SK-N-MC (cell line): ENCODE measurements around the gene IFNA4.

ENCODE experiments used
- DNase-seq: peaks from one replicate; pipeline ENCODE4 v3.0.0-alpha.2; 2011; ENCODE audit warnings: low read depth, low spot score
- H3K27ac ChIP-seq: fragments of 200-600 bp; sonication (generic); 2 replicates; pipeline ENCODE4 v1.5.1; 2016; ENCODE audit warnings: mixed run types
- H3K36me3 ChIP-seq: fragments of 200-600 bp; sonication (generic); 2 replicates; pipeline ENCODE4 v1.6.1; 2017; ENCODE audit warnings: antibody characterized with exemption, low read length, mixed read lengths; ENCODE audit not compliant: insufficient read depth
- H3K4me3 ChIP-seq: fragments of 200-600 bp; sonication (generic); 2 replicates; pipeline ENCODE4 v1.5.1; 2016
- H3K9ac ChIP-seq: fragments of 200-600 bp; sonication (generic); 2 replicates; pipeline ENCODE4 v1.8.0; 2017; ENCODE audit warnings: mixed run types, mixed read lengths; ENCODE audit not compliant: insufficient read length
- H3K9me3 ChIP-seq: fragments of 200-600 bp; sonication (generic); 2 replicates; pipeline ENCODE4 v1.6.1; 2017; ENCODE audit warnings: low read depth, mild to moderate bottlenecking, antibody characterized with exemption, low read length, moderate library complexity, mixed read lengths
- EZH2 ChIP-seq: fragments of 200-600 bp; sonication (generic); IDR thresholded peaks from one replicate; pipeline ENCODE4 v1.6.1; 2017; ENCODE audit warnings: antibody characterized with exemption
- FOXP2 ChIP-seq: optimal IDR thresholded peaks from 2 replicates; pipeline ENCODE3; 2011; ENCODE audit warnings: mild to moderate bottlenecking, moderate library complexity; ENCODE audit not compliant: insufficient read depth; ENCODE audit errors: extremely low read length, control extremely low read depth
- POLR2AphosphoS5 ChIP-seq: IDR thresholded peaks from 2 replicates; pipeline ENCODE4 v1.6.1; 2012; ENCODE audit warnings: mild to moderate bottlenecking, low read depth, low read length, borderline replicate concordance

Gene IFNA4

DNA sequence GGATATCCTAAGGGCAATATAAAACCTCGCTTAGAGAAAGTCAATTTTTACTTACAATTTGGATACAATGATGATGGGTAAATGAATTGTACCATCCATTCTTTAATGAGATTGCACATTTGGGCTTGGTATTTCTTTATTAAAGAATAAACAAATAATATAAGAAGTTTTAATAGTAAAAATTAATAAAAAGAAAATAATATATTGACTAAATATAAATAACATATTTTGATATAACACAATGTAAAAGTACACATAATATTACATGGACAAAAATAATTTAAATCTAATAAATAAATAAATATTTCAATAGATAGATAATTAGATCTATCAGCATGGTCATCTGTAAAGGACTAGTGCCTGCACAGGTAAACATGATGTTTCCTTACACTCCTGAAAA is 21.9 kb downstream of the IFNA4 start:
- DNase-seq: no peak
- TF ChIP-seq POLR2AphosphoS5: no peak
- TF ChIP-seq EZH2: no peak
- TF ChIP-seq FOXP2: no peak
- Histone ChIP-seq H3K27ac (no peak overlapping the region), H3K4me3 (no peak overlapping the region), H3K9ac (no peak overlapping the region), H3K9me3 (no peaks in the 10 kb centered on the region), H3K36me3 (no peaks in the 10 kb centered on the region)

GRCh38 chr9:21160178-21160577 is 27.2 kb downstream of the IFNA4 start:
- Histone ChIP-seq H3K9me3 (no peaks in the 10 kb centered on the region), H3K36me3 (no peaks in the 10 kb centered on the region), H3K4me3 (no peak overlapping the region), H3K27ac (no peak overlapping the region), H3K9ac (no peak overlapping the region)
- TF ChIP-seq POLR2AphosphoS5 (no peak), FOXP2 (no peak), EZH2 (no peak)
- DNase-seq: no peak

- TF ChIP-seq POLR2AphosphoS5 (no peak), FOXP2 (no peak), EZH2 (no peak)
- Histone ChIP-seq H3K9me3 (no peaks in the 10 kb centered on the region), H3K4me3 (no peak overlapping the region), H3K9ac (no peak overlapping the region), H3K36me3 (no peaks in the 10 kb centered on the region), H3K27ac (no peak overlapping the region)
- no peak for DNase-seq
Observed at GRCh38 chr9:21155501-21155900, 31.9 kb downstream of the IFNA4 start.

GRCh38 chr9:21154018-21154608 is 33.3 kb downstream of the IFNA4 start:
- Histone ChIP-seq H3K36me3 (no peaks in the 10 kb centered on the region), H3K9ac (no peak overlapping the region), H3K9me3 (no peaks in the 10 kb centered on the region), H3K4me3 (peak overlapping the region; percentile 28; the same call in 1 of the 2 replicates), H3K27ac (no peak overlapping the region)
- peak; percentile 18 for DNase-seq
- TF ChIP-seq FOXP2: no peak
- TF ChIP-seq POLR2AphosphoS5: no peak
- TF ChIP-seq EZH2: no peak

- Histone ChIP-seq H3K4me3 (no peak overlapping the region), H3K36me3 (no peaks in the 10 kb centered on the region), H3K27ac (no peak overlapping the region), H3K9me3 (no peaks in the 10 kb centered on the region), H3K9ac (no peak overlapping the region)
- no peak for TF ChIP-seq FOXP2
- no peak for TF ChIP-seq POLR2AphosphoS5
- TF ChIP-seq EZH2: no peak
- no peak for DNase-seq
Observed at GRCh38 chr9:21153336-21154017, 33.9 kb downstream of the IFNA4 start.

- TF ChIP-seq FOXP2 (no peak), EZH2 (no peak), POLR2AphosphoS5 (no peak)
- no peak overlapping the region for H3K9ac ChIP-seq
- no peak overlapping the region for H3K27ac ChIP-seq
- no peaks in the 10 kb centered on the region for H3K36me3 ChIP-seq
- no peak for DNase-seq
- H3K4me3 ChIP-seq: no peak overlapping the region
- H3K9me3 ChIP-seq: no peaks in the 10 kb centered on the region
Observed at GRCh38 chr9:21144603-21145002, 42.8 kb downstream of the IFNA4 start.

GRCh38 chr9:21141427-21141882 is 45.9 kb downstream of the IFNA4 start, which contains the start of gene IFNW1:
Gene IFNW1 (minus strand): TSS chr9:21141832. CDS start chr9:21141570, 262 bp downstream.
- Histone ChIP-seq H3K9me3 (no peaks in the 10 kb centered on the region), H3K36me3 (no peaks in the 10 kb centered on the region), H3K27ac (no peak within 1 kb of the TSS), H3K4me3 (no peak within 1 kb of the TSS), H3K9ac (no peak within 1 kb of the TSS)
- DNase-seq: no peak
- TF ChIP-seq POLR2AphosphoS5 (no peak), EZH2 (no peak), FOXP2 (no peak)

GRCh38 chr9:21137020-21137419 is 50.4 kb downstream of the IFNA4 start:
- H3K36me3 ChIP-seq: no peaks in the 10 kb centered on the region
- no peak overlapping the region for H3K9ac ChIP-seq
- H3K9me3 ChIP-seq: no peaks in the 10 kb centered on the region
- H3K4me3 ChIP-seq: no peak overlapping the region
- TF ChIP-seq POLR2AphosphoS5: no peak
- no peak for TF ChIP-seq EZH2
- TF ChIP-seq FOXP2: no peak
- H3K27ac ChIP-seq: no peak overlapping the region
- no peak for DNase-seq
